ENCODE measurements around the gene PGM2L1. TPM values are rescaled to one million over a fixed set of nuclear protein-coding genes. Genes with fewer than 3 reads are reported as not detected.

The PGM2L1 gene
- total RNA-seq, 3 donors from 2014 or later: 8.3 to 12.2 (median 12.0) TPM

DNA sequence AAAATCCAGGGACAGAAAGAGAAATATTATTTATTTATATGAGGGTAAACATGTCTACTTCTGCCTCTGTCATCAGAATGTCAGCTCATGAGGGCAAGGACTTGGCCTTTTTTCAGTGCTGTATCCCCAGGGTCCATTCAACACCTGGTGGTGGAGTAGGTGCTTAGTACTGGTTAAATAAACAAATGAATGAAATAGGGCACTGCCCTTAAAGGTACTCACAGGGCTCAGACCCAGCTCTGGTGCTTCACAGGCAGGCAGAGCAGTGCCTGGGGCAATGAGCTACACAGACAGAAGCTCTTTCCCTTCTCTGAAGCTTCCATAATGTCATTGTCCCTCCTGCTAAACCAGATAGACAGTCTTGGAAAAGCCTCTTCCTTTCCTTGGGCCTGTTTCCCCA is 117.7 kb downstream of the PGM2L1 start:
- no peaks in the 10 kb centered on the region for H3K9me3 ChIP-seq
- no peaks in the 10 kb centered on the region for H3K4me1 ChIP-seq (ENCODE audit: low read depth)
- ATAC-seq (no peak), DNase-seq (no peak)
- intact Hi-C loops (cut with DNase I, micrococcal nuclease): no loop called here
- H3K4me3 ChIP-seq: no peak overlapping the region
- no peaks in the 10 kb centered on the region for H3K36me3 ChIP-seq (ENCODE audit: low read depth)
- TF ChIP-seq, protein P1, sequence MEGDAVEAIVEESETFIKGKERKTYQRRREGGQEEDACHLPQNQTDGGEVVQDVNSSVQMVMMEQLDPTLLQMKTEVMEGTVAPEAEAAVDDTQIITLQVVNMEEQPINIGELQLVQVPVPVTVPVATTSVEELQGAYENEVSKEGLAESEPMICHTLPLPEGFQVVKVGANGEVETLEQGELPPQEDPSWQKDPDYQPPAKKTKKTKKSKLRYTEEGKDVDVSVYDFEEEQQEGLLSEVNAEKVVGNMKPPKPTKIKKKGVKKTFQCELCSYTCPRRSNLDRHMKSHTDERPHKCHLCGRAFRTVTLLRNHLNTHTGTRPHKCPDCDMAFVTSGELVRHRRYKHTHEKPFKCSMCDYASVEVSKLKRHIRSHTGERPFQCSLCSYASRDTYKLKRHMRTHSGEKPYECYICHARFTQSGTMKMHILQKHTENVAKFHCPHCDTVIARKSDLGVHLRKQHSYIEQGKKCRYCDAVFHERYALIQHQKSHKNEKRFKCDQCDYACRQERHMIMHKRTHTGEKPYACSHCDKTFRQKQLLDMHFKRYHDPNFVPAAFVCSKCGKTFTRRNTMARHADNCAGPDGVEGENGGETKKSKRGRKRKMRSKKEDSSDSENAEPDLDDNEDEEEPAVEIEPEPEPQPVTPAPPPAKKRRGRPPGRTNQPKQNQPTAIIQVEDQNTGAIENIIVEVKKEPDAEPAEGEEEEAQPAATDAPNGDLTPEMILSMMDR (IDR thresholded peaks at IDR 0.05): no peak

Small RNA genes within 50 kb of the gene (microRNA-seq; reads per million reads assigned to microRNA genes)
- 0.93 reads per million for gene MIR548AL

Other genes with a start within 250 kb of the PGM2L1 start
- gene C2CD3, start 227.4 kb downstream of the PGM2L1 start, total RNA-seq: 10 to 100 TPM; 22.3 to 37.2 (median 32.1) TPM
- gene PPME1, start 227.1 kb downstream of the PGM2L1 start, total RNA-seq: 10 to 100 TPM; 22.3 to 36.0 (median 26.3) TPM
- under 1 TPM; 0.28 to 0.46 (median 0.34) TPM for gene P4HA3, start 86.8 kb downstream of the PGM2L1 start, total RNA-seq
- gene KCNE3, start 69.1 kb upstream of the PGM2L1 start, total RNA-seq: 10 to 100 TPM in 2 of 3 donors, 1 to 10 TPM in 1; 8.5 to 27.5 (median 23.4) TPM
- 1 to 10 TPM; 3.2 to 4.8 (median 4.1) TPM for gene LIPT2, start 95.3 kb upstream of the PGM2L1 start, total RNA-seq
- 10 to 100 TPM; 18.3 to 32.4 (median 20.6) TPM for gene POLD3, start 194.1 kb upstream of the PGM2L1 start, total RNA-seq

Data from mucosa of descending colon (tissue), 3 donors.